Measurements from ENCODE around the gene USP48. TPM values are rescaled to one million over a fixed set of nuclear protein-coding genes. Genes with fewer than 3 reads are reported as not detected.
A peak's percentile ranks its signal among the peaks of the same experiment; 100 is the strongest.

The USP48 gene
- total and polyA plus RNA-seq, 2 of the 13 experiments (the other 11 are each of a cell fraction or from before 2014, with no cell fraction given), result 30.4 to 30.7 TPM

GRCh38 chr1:21659099-21659923, 123.6 kb downstream of the USP48 start (continued):
- peak; percentile 92 to 99 for TF ChIP-seq REST (IDR thresholded peaks at IDR 0.05; ENCODE audit: borderline replicate concordance in 1 of 2, low read depth in 1 of 2, low read length in 2 of 2)
- TF ChIP-seq SMAD1 (CRISPR knock-in tag; IDR thresholded peaks at IDR 0.05; ENCODE audit: borderline replicate concordance, low read depth), result 0 out of 2 replicates have a peak, but pooled peaks have one; percentile 58
- no peak for TF ChIP-seq ZNF713 (CRISPR knock-in tag; IDR thresholded peaks at IDR 0.05)
- no peak for TF ChIP-seq BCLAF1 (IDR thresholded peaks at IDR 0.05)
- no peak for TF ChIP-seq ADNP (CRISPR knock-in tag; IDR thresholded peaks at IDR 0.05)
- no peak for TF ChIP-seq POLR2A (IDR thresholded peaks at IDR 0.05; ENCODE audit: insufficient read depth in 1 of 2, low read depth in 2 of 2, low read length in 2 of 2)
- peak; percentile 83 for TF ChIP-seq RXRA (CRISPR knock-in tag; IDR thresholded peaks at IDR 0.05)
- no peak for TF ChIP-seq FOXA1 (IDR thresholded peaks at IDR 0.05)
- TF ChIP-seq FOXA1 (CRISPR knock-in tag; IDR thresholded peaks at IDR 0.05), result no peak
- peak; percentile 89 for TF ChIP-seq THAP9 (CRISPR knock-in tag; IDR thresholded peaks at IDR 0.05; ENCODE audit: borderline replicate concordance)
- TF ChIP-seq ZNF574 (CRISPR knock-in tag; IDR thresholded peaks at IDR 0.05), result peak; percentile 88
- TF ChIP-seq IRF1 (CRISPR knock-in tag; IDR thresholded peaks at IDR 0.05; ENCODE audit: low read depth), result no peak
- TF ChIP-seq GATA4 (IDR thresholded peaks at IDR 0.05; ENCODE audit: borderline replicate concordance, low read depth), result no peak
- TF ChIP-seq ZNF839 (CRISPR knock-in tag; IDR thresholded peaks at IDR 0.05; ENCODE audit: borderline replicate concordance), result no peak; the same call in 1 of the 2 replicates
- peak; percentile 95 for TF ChIP-seq ZNF781 (CRISPR knock-in tag; IDR thresholded peaks at IDR 0.05; ENCODE audit: borderline replicate concordance, not compliant biosample characterization)
